Fibroblast of lung (primary cell): Measurements from ENCODE around the gene CDKN2B-AS1. TPM values are rescaled to one million over a fixed set of nuclear protein-coding genes. Genes with fewer than 3 reads are reported as not detected.

Experiments used
- DNase-seq, 2 donors: peaks; one replicate each; pipeline versions ENCODE4 v3.0.0 to v3.0.0-alpha.2; 2010; ENCODE audit warnings: low read depth in 2 of 2
- H2AFZ ChIP-seq: 2 replicates; pipeline ENCODE4 v1.5.1; 2012; ENCODE audit warnings: low read length, control low read depth, inconsistent platforms
- H3K27ac ChIP-seq: 2 replicates; pipeline ENCODE4 v1.5.1; 2011; ENCODE audit warnings: low read length, control low read depth; ENCODE audit not compliant: insufficient read depth
- H3K27me3 ChIP-seq: 2 replicates; pipeline ENCODE4 v1.5.1; 2011; ENCODE audit warnings: mild to moderate bottlenecking, low read length; ENCODE audit not compliant: control insufficient read depth, insufficient read depth
- H3K36me3 ChIP-seq: 2 replicates; pipeline ENCODE4 v1.5.1; 2011; ENCODE audit warnings: low read length; ENCODE audit not compliant: control insufficient read depth, insufficient read depth
- H3K4me1 ChIP-seq: 2 replicates; pipeline ENCODE4 v1.5.1; 2011; ENCODE audit warnings: low read length; ENCODE audit not compliant: control insufficient read depth, insufficient read depth; ENCODE audit errors: extremely low read depth
- H3K4me2 ChIP-seq: 2 replicates; pipeline ENCODE4 v1.5.1; 2011; ENCODE audit warnings: low read length, control low read depth; ENCODE audit not compliant: insufficient read depth; ENCODE audit errors: extremely low read depth
- H3K4me3 ChIP-seq, 4 experiments: fragments of 200-600 bp in 1 of 4; sonication (generic) in 1 of 4; replicated peaks in 1 of 4; 2 replicates each; pipeline ENCODE4 v1.5.1; 2011 to 2016; ENCODE audit warnings: low read length in 4 of 4, low read depth in 3 of 4, mild to moderate bottlenecking in 3 of 4, control low read depth in 2 of 4, inconsistent platforms in 1 of 4, mixed read lengths in 1 of 4; ENCODE audit not compliant: insufficient read depth in 1 of 4; ENCODE audit errors: control extremely low read depth in 1 of 4
- H3K79me2 ChIP-seq: 2 replicates; pipeline ENCODE4 v1.5.1; 2012; ENCODE audit warnings: mild to moderate bottlenecking, low read length, inconsistent platforms; ENCODE audit not compliant: control insufficient read depth, insufficient read depth
- H3K9ac ChIP-seq: 2 replicates; pipeline ENCODE4 v1.5.1; 2011; ENCODE audit warnings: mild to moderate bottlenecking, low read length, control low read depth; ENCODE audit not compliant: insufficient read depth
- H3K9me3 ChIP-seq: 2 replicates; pipeline ENCODE4 v1.5.1; 2012; ENCODE audit warnings: low read depth, low read length; ENCODE audit not compliant: control insufficient read depth, insufficient read depth
- H4K20me1 ChIP-seq: 2 replicates; pipeline ENCODE4 v1.5.1; 2011; ENCODE audit warnings: low read length; ENCODE audit not compliant: control insufficient read depth, insufficient read depth; ENCODE audit errors: extremely low read depth
- EZH2 ChIP-seq: IDR thresholded peaks from 2 replicates; pipeline ENCODE4 v1.5.1; 2012; ENCODE audit warnings: low read length, control low read depth, mild to moderate bottlenecking; ENCODE audit errors: missing control alignments
- polyA plus RNA-seq, 2 donors: library from polyadenylated mRNA; depleted of rRNA in 1 of 2; stranded (reverse) in 1 of 2; unstranded in 1 of 2; fragments of >200 nt; gene quantifications; 2 replicates each; pipeline ENCODE4 v1.2.1, GENCODE V29; 2011 to 2012; ENCODE audit warnings: missing spikeins in 1 of 2
- total RNA-seq: library from RNA; depleted of rRNA; stranded (reverse); fragments of >200 nt; gene quantifications from 2 replicates; pipeline ENCODE4 v1.2.1, GENCODE V29; 2014
- TF ChIP-seq, protein P1 (sequence below), 2 donors: IDR thresholded peaks in 1 of 2; conservative IDR thresholded peaks in 1 of 2; 1 replicate in 1 of 2; 2 replicates in 1 of 2; pipeline ENCODE4 v1.5.1; 2011 to 2012; ENCODE audit warnings: low read length in 2 of 2, control low read depth in 1 of 2, inconsistent platforms in 1 of 2, low read depth in 1 of 2, mild to moderate bottlenecking in 1 of 2

CDKN2B-AS1 gene
- total and polyA plus RNA-seq, 2 donors (not counting 1 experiment from before 2014, with no cell fraction given): 1.1 to 7.6 TPM

GRCh38 chr9:22129633-22130032, 135.0 kb downstream of the CDKN2B-AS1 start:
- Histone ChIP-seq H3K27me3 (no peaks in the 10 kb centered on the region), H3K27ac (no peak overlapping the region), H3K36me3 (no peaks in the 10 kb centered on the region), H3K79me2 (no peaks in the 10 kb centered on the region), H4K20me1 (peaks cover 2% of the 10 kb centered on the region), H3K9ac (no peak overlapping the region), H3K4me2 (no peak overlapping the region), H3K4me1 (no peaks in the 10 kb centered on the region), H3K9me3 (no peaks in the 10 kb centered on the region), H3K4me3 (no peak overlapping the region), H2AFZ (no peak overlapping the region)
- DNase-seq: no peak
- no peak for TF ChIP-seq EZH2

- Histone ChIP-seq H3K36me3 (no peaks in the 10 kb centered on the region), H3K4me2 (no peak overlapping the region), H3K9me3 (no peaks in the 10 kb centered on the region), H4K20me1 (peaks cover 2% of the 10 kb centered on the region), H3K79me2 (no peaks in the 10 kb centered on the region), H3K4me1 (peaks cover 2% of the 10 kb centered on the region), H2AFZ (no peak overlapping the region), H3K9ac (no peak overlapping the region), H3K4me3 (no peak overlapping the region), H3K27ac (no peak overlapping the region), H3K27me3 (no peaks in the 10 kb centered on the region)
- TF ChIP-seq, protein P1, sequence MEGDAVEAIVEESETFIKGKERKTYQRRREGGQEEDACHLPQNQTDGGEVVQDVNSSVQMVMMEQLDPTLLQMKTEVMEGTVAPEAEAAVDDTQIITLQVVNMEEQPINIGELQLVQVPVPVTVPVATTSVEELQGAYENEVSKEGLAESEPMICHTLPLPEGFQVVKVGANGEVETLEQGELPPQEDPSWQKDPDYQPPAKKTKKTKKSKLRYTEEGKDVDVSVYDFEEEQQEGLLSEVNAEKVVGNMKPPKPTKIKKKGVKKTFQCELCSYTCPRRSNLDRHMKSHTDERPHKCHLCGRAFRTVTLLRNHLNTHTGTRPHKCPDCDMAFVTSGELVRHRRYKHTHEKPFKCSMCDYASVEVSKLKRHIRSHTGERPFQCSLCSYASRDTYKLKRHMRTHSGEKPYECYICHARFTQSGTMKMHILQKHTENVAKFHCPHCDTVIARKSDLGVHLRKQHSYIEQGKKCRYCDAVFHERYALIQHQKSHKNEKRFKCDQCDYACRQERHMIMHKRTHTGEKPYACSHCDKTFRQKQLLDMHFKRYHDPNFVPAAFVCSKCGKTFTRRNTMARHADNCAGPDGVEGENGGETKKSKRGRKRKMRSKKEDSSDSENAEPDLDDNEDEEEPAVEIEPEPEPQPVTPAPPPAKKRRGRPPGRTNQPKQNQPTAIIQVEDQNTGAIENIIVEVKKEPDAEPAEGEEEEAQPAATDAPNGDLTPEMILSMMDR (conservative IDR thresholded peaks at IDR 0.05 in 1 of 2, IDR thresholded peaks at IDR 0.05 in 1 of 2; ENCODE audit: low read depth in 1 of 2, low read length in 2 of 2): no peak
- no peak for TF ChIP-seq EZH2
- DNase-seq: no peak
Observed at GRCh38 chr9:22131817-22132216, 137.2 kb downstream of the CDKN2B-AS1 start.

DNA sequence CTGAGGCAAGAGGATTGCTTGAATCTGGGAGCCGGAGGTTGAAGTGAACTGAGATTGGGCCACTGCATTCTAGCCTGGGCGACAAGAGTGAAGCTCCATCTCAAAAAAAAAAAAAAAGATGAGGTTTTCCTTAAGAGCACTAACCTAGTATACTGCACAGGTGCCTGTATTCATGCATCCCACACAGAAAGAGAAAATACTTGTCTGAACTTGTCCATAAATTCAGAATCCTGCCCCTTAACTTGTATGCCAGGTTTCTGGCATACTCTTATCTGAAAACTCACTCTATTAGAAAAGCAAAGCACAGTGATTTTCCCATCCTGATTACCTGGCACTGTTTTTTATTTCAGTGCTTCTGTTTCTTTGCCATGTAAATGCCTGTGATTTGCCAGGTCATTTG, 139.8 kb downstream of the CDKN2B-AS1 start:
- H4K20me1 ChIP-seq: peaks cover 2% of the 10 kb centered on the region
- TF ChIP-seq EZH2: no peak
- TF ChIP-seq, protein P1 (conservative IDR thresholded peaks at IDR 0.05 in 1 of 2, IDR thresholded peaks at IDR 0.05 in 1 of 2; ENCODE audit: low read depth in 1 of 2, low read length in 2 of 2): no peak
- no peak overlapping the region for H2AFZ ChIP-seq
- no peak overlapping the region for H3K4me2 ChIP-seq
- no peaks in the 10 kb centered on the region for H3K27me3 ChIP-seq
- no peak for DNase-seq
- H3K4me1 ChIP-seq: peaks cover 4% of the 10 kb centered on the region
- H3K9ac ChIP-seq: no peak overlapping the region
- H3K79me2 ChIP-seq: no peaks in the 10 kb centered on the region
- no peak overlapping the region for H3K27ac ChIP-seq
- no peaks in the 10 kb centered on the region for H3K9me3 ChIP-seq
- H3K4me3 ChIP-seq: no peak overlapping the region
- no peaks in the 10 kb centered on the region for H3K36me3 ChIP-seq
